ENCODE data around the gene APBA2. TPM values are rescaled to one million over a fixed set of nuclear protein-coding genes. Genes with fewer than 3 reads are reported as not detected.

APBA2 gene
- total RNA-seq, 1 experiment from 2014 or later: not detected

DNA sequence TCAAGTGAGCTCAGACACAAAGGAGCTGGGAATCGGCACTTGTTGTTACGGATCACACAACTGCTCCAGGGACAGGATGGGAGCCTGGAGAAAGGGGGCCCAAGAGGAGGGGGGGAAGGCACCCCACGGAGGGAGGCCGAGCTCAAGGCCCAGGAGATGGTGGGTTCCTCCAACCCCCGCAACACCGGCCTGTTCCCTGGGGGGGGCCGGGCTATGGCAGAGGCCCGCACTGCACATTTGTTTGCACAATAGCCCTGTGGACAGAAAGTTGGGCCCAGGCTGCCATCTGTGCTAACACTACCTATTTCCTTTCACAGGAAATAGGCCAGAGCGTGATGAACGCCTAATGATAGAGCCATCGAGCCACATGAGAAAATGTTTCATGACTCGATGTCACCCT is 236.7 kb downstream of the APBA2 start:
- TF ChIP-seq, protein P1, sequence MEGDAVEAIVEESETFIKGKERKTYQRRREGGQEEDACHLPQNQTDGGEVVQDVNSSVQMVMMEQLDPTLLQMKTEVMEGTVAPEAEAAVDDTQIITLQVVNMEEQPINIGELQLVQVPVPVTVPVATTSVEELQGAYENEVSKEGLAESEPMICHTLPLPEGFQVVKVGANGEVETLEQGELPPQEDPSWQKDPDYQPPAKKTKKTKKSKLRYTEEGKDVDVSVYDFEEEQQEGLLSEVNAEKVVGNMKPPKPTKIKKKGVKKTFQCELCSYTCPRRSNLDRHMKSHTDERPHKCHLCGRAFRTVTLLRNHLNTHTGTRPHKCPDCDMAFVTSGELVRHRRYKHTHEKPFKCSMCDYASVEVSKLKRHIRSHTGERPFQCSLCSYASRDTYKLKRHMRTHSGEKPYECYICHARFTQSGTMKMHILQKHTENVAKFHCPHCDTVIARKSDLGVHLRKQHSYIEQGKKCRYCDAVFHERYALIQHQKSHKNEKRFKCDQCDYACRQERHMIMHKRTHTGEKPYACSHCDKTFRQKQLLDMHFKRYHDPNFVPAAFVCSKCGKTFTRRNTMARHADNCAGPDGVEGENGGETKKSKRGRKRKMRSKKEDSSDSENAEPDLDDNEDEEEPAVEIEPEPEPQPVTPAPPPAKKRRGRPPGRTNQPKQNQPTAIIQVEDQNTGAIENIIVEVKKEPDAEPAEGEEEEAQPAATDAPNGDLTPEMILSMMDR (IDR thresholded peaks at IDR 0.05; ENCODE audit: insufficient read depth in 1 of 2, low read depth in 1 of 2, low read length in 1 of 2, severe bottlenecking in 1 of 2, unreplicated experiment in 1 of 2): no peak
- H3K27me3 Mint-ChIP-seq (ENCODE audit: insufficient read depth, unreplicated experiment): no peaks in the 10 kb centered on the region
- Histone ChIP-seq H3K36me3 (ENCODE audit: control insufficient read depth, insufficient read depth, low read length) (no peaks in the 10 kb centered on the region), H3K9me3 (no peaks in the 10 kb centered on the region), H3K27me3 (replicated peaks; ENCODE audit: control insufficient read depth, insufficient read depth, low read length) (no peaks in the 10 kb centered on the region), H3K4me3 (ENCODE audit: low read depth, low read length) (no peak overlapping the region), H3K4me1 (no peaks in the 10 kb centered on the region)
- ChIA-PET CTCF (no interaction called here), POLR2A (no interaction called here)
- no peak overlapping the region for H3K4me3 Mint-ChIP-seq (ENCODE audit: unreplicated experiment)
- no peak overlapping the region for H3K27ac Mint-ChIP-seq (ENCODE audit: unreplicated experiment)
- H3K36me3 Mint-ChIP-seq (ENCODE audit: insufficient read depth, unreplicated experiment): no peaks in the 10 kb centered on the region
- intact Hi-C loops (cut with micrococcal nuclease; ENCODE audit: unreplicated experiment): no loop called here
- H3K4me1 Mint-ChIP-seq (ENCODE audit: low read depth, unreplicated experiment): no peaks in the 10 kb centered on the region
- no peak for DNase-seq
- no peaks in the 10 kb centered on the region for H3K9me3 Mint-ChIP-seq (ENCODE audit: unreplicated experiment)
- BruUV-seq (replicated peaks): no TSS peak

DNA sequence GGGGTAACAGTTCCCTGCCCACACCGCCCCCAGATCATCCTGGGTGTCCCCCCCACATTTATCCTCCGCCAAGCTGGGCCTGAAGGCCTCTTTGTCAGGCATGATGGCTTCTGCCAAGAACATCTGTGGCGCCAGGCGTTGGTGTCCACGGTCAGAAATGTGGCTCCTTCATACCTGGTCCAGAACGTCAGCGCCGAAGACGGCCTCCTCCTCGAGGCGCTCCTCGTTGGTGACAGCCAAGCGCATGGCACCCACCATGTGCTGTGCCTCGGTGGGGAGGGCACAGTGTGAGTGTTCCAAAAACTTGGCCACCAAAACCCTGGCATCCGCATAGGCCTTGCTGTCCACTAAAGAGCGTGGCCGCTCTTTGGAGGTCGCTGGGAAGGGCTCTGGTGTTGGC is 237.4 kb downstream of the APBA2 start:
- no peaks in the 10 kb centered on the region for H3K4me1 ChIP-seq
- no peaks in the 10 kb centered on the region for H3K36me3 ChIP-seq (ENCODE audit: control insufficient read depth, insufficient read depth, low read length)
- CTCF ChIA-PET: no interaction called here
- TF ChIP-seq, protein P1 (IDR thresholded peaks at IDR 0.05; ENCODE audit: insufficient read depth in 1 of 2, low read depth in 1 of 2, low read length in 1 of 2, severe bottlenecking in 1 of 2, unreplicated experiment in 1 of 2): no peak
- intact Hi-C loops (cut with micrococcal nuclease; ENCODE audit: unreplicated experiment): no loop called here
- Mint-ChIP-seq H3K27ac (ENCODE audit: unreplicated experiment) (no peak overlapping the region), H3K27me3 (ENCODE audit: insufficient read depth, unreplicated experiment) (no peaks in the 10 kb centered on the region), H3K4me3 (ENCODE audit: unreplicated experiment) (no peak overlapping the region), H3K9me3 (ENCODE audit: unreplicated experiment) (no peaks in the 10 kb centered on the region), H3K4me1 (ENCODE audit: low read depth, unreplicated experiment) (no peaks in the 10 kb centered on the region), H3K36me3 (ENCODE audit: insufficient read depth, unreplicated experiment) (no peaks in the 10 kb centered on the region)
- no peak overlapping the region for H3K4me3 ChIP-seq (ENCODE audit: low read depth, low read length)
- no peaks in the 10 kb centered on the region for H3K27me3 ChIP-seq (replicated peaks; ENCODE audit: control insufficient read depth, insufficient read depth, low read length)
- POLR2A ChIA-PET: no interaction called here
- no peak for DNase-seq
- no peaks in the 10 kb centered on the region for H3K9me3 ChIP-seq
- no TSS peak for BruUV-seq (replicated peaks)

DNA sequence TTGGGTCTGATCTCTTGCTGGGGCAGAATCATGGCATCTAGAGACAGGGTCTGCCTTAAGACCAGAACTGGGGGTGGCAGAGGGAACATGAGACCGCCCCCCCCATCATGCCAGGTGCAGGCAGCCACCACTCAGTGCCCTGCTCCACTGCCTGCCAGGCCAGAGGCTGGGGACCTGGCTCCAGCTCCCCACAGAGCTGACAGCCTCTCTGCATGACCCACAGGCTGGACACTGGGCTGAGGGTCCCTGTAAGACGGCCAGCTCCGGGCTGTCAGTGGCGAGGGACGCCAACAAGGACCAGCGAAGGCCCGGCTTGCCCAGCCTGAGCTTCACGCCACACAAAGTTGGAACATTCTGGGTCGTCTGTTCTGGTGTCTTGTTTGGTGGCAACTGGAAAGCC is 238.2 kb downstream of the APBA2 start:
- no peaks in the 10 kb centered on the region for H3K9me3 Mint-ChIP-seq (ENCODE audit: unreplicated experiment)
- H3K4me3 ChIP-seq (ENCODE audit: low read depth, low read length): no peak overlapping the region
- ChIA-PET POLR2A (no interaction called here), CTCF (no interaction called here)
- H3K9me3 ChIP-seq: no peaks in the 10 kb centered on the region
- peaks cover 4% of the 10 kb centered on the region for H3K27me3 Mint-ChIP-seq (ENCODE audit: insufficient read depth, unreplicated experiment)
- DNase-seq: no peak
- H3K36me3 ChIP-seq (ENCODE audit: control insufficient read depth, insufficient read depth, low read length): no peaks in the 10 kb centered on the region
- BruUV-seq (replicated peaks): no TSS peak
- no peak overlapping the region for H3K27ac Mint-ChIP-seq (ENCODE audit: unreplicated experiment)
- no peaks in the 10 kb centered on the region for H3K4me1 Mint-ChIP-seq (ENCODE audit: low read depth, unreplicated experiment)
- H3K4me1 ChIP-seq: no peaks in the 10 kb centered on the region
- intact Hi-C loops (cut with micrococcal nuclease; ENCODE audit: unreplicated experiment): no loop called here
- no peaks in the 10 kb centered on the region for H3K27me3 ChIP-seq (replicated peaks; ENCODE audit: control insufficient read depth, insufficient read depth, low read length)
- TF ChIP-seq, protein P1 (IDR thresholded peaks at IDR 0.05; ENCODE audit: insufficient read depth in 1 of 2, low read depth in 1 of 2, low read length in 1 of 2, severe bottlenecking in 1 of 2, unreplicated experiment in 1 of 2): no peak
- H3K36me3 Mint-ChIP-seq (ENCODE audit: insufficient read depth, unreplicated experiment): no peaks in the 10 kb centered on the region
- no peak overlapping the region for H3K4me3 Mint-ChIP-seq (ENCODE audit: unreplicated experiment)
